Body of pancreas (tissue), 4 donors: ENCODE results near the gene CACNA2D3. TPM values are rescaled to one million over a fixed set of nuclear protein-coding genes. Genes with fewer than 3 reads are reported as not detected.

ENCODE experiments used
- ATAC-seq: fragments of 150-250 bp; one replicate; pipeline ENCODE4 v1.9.1; 2016
- DNase-seq, 4 donors: peaks; one replicate each; pipeline ENCODE4 v3.0.0-alpha.2; 2019
- H3K27ac ChIP-seq, 4 donors: fragments of 200-600 bp; sonication (generic); 1 replicate in 3 of 4; 2 replicates in 1 of 4; pipeline versions ENCODE4 v1.5.1 to v1.6.1; 2016 to 2019; ENCODE audit warnings: mild to moderate bottlenecking in 1 of 4, mixed read lengths in 1 of 4, moderate library complexity in 1 of 4
- H3K27me3 ChIP-seq, 2 donors: fragments of 200-600 bp; sonication (generic); one replicate each; pipeline ENCODE4 v1.6.0; 2016; ENCODE audit warnings: mild to moderate bottlenecking in 1 of 2
- H3K36me3 ChIP-seq, 2 donors: fragments of 200-600 bp; sonication (generic); replicated peaks in 1 of 2; 2 replicates each; pipeline ENCODE4 v1.5.1; 2016; ENCODE audit warnings: low read depth in 2 of 2; ENCODE audit not compliant: insufficient read depth in 1 of 2
- H3K4me1 ChIP-seq: fragments of 200-600 bp; sonication (generic); one replicate; pipeline ENCODE4 v1.6.0; 2016
- H3K4me3 ChIP-seq, 2 donors: fragments of 200-600 bp; sonication (generic); 1 replicate in 1 of 2; 2 replicates in 1 of 2; pipeline ENCODE4 v1.5.1; 2016 to 2019
- H3K9me3 ChIP-seq, 3 donors: fragments of 200-600 bp; sonication (generic); 1 replicate in 2 of 3; 2 replicates in 1 of 3; pipeline ENCODE4 v1.5.1; 2016
- POLR2A ChIP-seq, 3 donors: fragments of 450-650 bp; IDR thresholded peaks; one replicate each; pipeline ENCODE4 v1.6.1; 2016; ENCODE audit warnings: antibody characterized with exemption in 3 of 3, mild to moderate bottlenecking in 2 of 3
- WGBS, 2 donors: methylation state at CpG; one replicate each; pipeline ENCODE4 v1.1.5; 2017; 5-methylcytosine and 5-hydroxymethylcytosine counted together
- intact Hi-C: fragments of 100-400 bp; cut with DNase I; formaldehyde crosslinking; loops from one replicate; pipeline ENCODE4 v1.15.1; 2023
- total RNA-seq, 2 donors: library from RNA; depleted of rRNA; stranded (reverse); fragments of >200 nt; gene quantifications; one replicate each; pipeline ENCODE4 v1.1.0, GENCODE V29; 2016
- TF ChIP-seq, protein P1 (sequence below), 7 experiments: fragments of 450-650 bp in 4 of 7; fragments of 200-600 bp in 3 of 7; sonication (generic) in 3 of 7; IDR thresholded peaks; one replicate each; pipeline ENCODE4 v1.5.1; 2016 to 2019; ENCODE audit warnings: antibody characterized with exemption in 7 of 7

The CACNA2D3 gene
- total RNA-seq, 2 donors from 2014 or later, result not detected

DNA sequence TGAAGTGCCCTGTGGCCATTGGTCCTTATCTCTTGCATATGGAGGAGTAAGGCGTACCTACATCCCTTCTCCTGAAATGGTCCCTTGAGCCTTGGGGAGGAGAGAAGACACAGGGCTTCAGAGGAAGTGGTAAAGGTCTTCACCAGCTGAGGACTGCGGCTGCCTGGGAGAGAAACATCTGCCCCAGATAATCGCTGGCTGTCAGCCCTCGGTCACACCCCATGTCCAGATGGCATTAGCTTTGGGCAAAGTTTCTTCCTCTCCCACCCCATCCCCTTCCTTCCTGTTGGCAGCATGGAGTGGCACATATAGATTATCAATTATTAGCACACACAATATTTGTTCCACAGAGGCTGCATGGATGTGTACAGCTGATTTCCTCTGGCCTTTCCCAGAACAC lies 743.9 kb downstream of the CACNA2D3 start:
- no peaks in the 10 kb centered on the region for H3K36me3 ChIP-seq
- ATAC-seq (no peak), DNase-seq (no peak)
- WGBS, 2 donors, result 72 to 79% methylated on average over 4 of the region's 4 CpGs
- intact Hi-C loops, result no loop called here
- H3K27me3 ChIP-seq, result no peaks in the 10 kb centered on the region
- H3K4me3 ChIP-seq, result no peak overlapping the region
- H3K27ac ChIP-seq, result no peak overlapping the region
- H3K4me1 ChIP-seq, result no peaks in the 10 kb centered on the region
- TF ChIP-seq, protein P1, sequence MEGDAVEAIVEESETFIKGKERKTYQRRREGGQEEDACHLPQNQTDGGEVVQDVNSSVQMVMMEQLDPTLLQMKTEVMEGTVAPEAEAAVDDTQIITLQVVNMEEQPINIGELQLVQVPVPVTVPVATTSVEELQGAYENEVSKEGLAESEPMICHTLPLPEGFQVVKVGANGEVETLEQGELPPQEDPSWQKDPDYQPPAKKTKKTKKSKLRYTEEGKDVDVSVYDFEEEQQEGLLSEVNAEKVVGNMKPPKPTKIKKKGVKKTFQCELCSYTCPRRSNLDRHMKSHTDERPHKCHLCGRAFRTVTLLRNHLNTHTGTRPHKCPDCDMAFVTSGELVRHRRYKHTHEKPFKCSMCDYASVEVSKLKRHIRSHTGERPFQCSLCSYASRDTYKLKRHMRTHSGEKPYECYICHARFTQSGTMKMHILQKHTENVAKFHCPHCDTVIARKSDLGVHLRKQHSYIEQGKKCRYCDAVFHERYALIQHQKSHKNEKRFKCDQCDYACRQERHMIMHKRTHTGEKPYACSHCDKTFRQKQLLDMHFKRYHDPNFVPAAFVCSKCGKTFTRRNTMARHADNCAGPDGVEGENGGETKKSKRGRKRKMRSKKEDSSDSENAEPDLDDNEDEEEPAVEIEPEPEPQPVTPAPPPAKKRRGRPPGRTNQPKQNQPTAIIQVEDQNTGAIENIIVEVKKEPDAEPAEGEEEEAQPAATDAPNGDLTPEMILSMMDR (IDR thresholded peaks at IDR 0.05), result no peak
- H3K9me3 ChIP-seq, result no peaks in the 10 kb centered on the region

DNA sequence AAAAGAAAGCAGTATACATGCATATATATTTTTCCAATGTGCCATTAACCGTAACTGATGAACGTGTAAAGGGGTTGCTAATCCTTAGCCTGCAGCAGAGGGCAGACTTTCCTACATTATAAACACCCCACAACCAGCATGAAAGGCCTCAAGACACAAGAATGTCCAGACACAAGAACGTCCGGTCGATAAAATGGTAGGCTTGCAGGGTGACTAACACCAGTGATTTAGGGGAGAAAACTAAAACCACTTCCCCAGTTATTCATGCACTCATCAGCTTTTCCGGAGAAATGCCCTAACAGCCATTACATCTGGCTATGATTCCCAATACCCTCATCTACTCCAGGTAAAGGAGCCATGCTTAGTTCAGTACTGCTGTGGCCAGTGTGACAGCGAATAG lies 748.1 kb downstream of the CACNA2D3 start:
- Histone ChIP-seq H3K4me3 (no peak overlapping the region), H3K9me3 (no peaks in the 10 kb centered on the region), H3K36me3 (no peaks in the 10 kb centered on the region), H3K27ac (no peak overlapping the region), H3K4me1 (no peaks in the 10 kb centered on the region), H3K27me3 (no peaks in the 10 kb centered on the region)
- DNase-seq (peak in 2 of 4 donors; percentile 25 to 30), ATAC-seq (no peak)
- intact Hi-C loops, result no loop called here
- TF ChIP-seq POLR2A (IDR thresholded peaks at IDR 0.05), result no peak
- TF ChIP-seq, protein P1 (IDR thresholded peaks at IDR 0.05), result peak in 6 of 7 experiments; percentile 11 to 50 (median 48)
- WGBS, 2 donors, result 34 to 35% methylated on average over 7 of the region's 7 CpGs

DNA sequence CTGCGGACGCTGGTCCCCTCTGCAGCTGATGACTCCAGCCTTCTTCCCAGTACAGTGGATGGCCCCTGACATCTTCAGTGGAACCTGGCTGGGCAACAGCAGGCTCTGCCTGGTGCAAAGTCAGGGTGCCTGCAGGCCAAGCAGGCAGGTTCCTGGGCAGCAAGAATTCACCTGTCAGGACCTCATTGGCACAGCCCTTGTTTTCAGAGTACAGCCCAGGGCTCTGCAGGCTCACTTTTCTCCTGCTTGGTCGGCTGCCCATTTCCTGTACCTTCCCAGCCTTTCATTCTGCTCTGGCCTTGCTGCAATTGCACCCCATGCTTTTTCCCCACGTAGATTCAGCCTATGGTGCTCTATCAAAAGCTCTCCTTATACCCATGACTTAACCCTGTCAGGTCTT lies 749.5 kb downstream of the CACNA2D3 start:
- DNase-seq, result peak in 1 of 4 donors; percentile 13
- Histone ChIP-seq H3K9me3 (no peaks in the 10 kb centered on the region), H3K27me3 (no peaks in the 10 kb centered on the region), H3K4me1 (no peaks in the 10 kb centered on the region), H3K4me3 (no peak overlapping the region), H3K36me3 (no peaks in the 10 kb centered on the region), H3K27ac (no peak overlapping the region)
- no peak for TF ChIP-seq POLR2A (IDR thresholded peaks at IDR 0.05)
- TF ChIP-seq, protein P1 (IDR thresholded peaks at IDR 0.05), result no peak
- 54 to 55% methylated on average over 4 of the region's 4 CpGs for WGBS, 2 donors
- no peak for ATAC-seq
- intact Hi-C loops, result no loop called here

DNA sequence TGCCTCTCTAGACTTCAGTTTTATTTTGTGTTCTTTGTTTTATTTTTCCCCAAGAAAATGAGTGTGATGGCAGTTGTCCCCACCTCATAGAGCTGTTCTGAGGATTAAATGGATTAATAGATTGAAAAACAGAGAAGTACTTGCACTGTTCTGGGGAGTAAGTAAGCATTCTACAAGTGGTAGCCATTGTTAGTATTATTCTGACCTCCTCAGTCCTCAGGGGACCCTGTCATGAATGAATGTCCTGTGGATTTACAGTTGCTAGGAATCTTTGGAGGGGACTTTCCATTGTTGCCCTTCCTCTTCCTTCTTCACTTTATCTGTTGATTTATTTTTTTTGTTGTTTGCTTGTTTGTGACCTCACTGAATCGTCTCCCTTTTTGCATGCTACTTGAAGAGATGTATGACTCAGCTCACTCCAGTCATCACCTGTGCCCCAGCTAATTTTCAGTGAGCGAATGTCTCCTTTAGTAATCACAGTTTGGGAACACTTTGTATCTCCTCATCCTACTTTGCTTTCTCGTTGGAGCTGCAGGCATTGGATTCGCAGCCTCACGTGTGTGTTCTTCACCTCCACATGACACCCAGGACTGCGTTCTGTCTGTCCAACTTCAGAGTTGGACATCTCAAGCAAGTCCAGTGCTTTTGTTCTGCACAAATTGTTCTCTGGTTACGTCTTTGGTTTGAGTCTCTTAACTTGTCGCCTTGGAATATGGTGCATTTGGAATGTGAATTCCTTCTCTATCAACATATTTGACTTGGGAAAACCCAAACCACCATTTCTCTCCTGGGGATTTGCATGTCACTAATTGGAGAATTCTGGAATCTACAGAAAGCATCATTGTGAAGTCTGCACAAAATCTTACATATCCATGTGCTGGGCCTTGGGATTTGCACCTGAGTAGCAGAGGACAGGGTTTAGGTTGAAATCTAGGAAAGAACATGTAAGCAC lies 751.0 kb downstream of the CACNA2D3 start:
- ATAC-seq (no peak), DNase-seq (no peak)
- H3K36me3 ChIP-seq, result no peaks in the 10 kb centered on the region
- intact Hi-C loops, result no loop called here
- no peaks in the 10 kb centered on the region for H3K4me1 ChIP-seq
- no peaks in the 10 kb centered on the region for H3K9me3 ChIP-seq
- H3K27ac ChIP-seq, result no peak overlapping the region
- H3K27me3 ChIP-seq, result no peaks in the 10 kb centered on the region
- TF ChIP-seq, protein P1 (IDR thresholded peaks at IDR 0.05), result no peak
- TF ChIP-seq POLR2A (IDR thresholded peaks at IDR 0.05), result no peak
- WGBS, 2 donors, result 67 to 71% methylated on average over 8 of the region's 8 CpGs
- H3K4me3 ChIP-seq, result no peak overlapping the region
